GM12801 (cell line): Measurements from ENCODE around the gene PKNOX2.

Experiments
- CTCF ChIP-seq: IDR thresholded peaks from one replicate; pipeline ENCODE4 v1.5.1; 2011; ENCODE audit warnings: control low read depth; ENCODE audit not compliant: insufficient read length; ENCODE audit errors: extremely low read depth

PKNOX2 gene

GRCh38 chr11:125141686-125142535, 22.6 kb upstream of the PKNOX2 start:
- TF ChIP-seq CTCF: no peak

GRCh38 chr11:125146232-125146631, 18.3 kb upstream of the PKNOX2 start:
- no peak for TF ChIP-seq CTCF

DNA sequence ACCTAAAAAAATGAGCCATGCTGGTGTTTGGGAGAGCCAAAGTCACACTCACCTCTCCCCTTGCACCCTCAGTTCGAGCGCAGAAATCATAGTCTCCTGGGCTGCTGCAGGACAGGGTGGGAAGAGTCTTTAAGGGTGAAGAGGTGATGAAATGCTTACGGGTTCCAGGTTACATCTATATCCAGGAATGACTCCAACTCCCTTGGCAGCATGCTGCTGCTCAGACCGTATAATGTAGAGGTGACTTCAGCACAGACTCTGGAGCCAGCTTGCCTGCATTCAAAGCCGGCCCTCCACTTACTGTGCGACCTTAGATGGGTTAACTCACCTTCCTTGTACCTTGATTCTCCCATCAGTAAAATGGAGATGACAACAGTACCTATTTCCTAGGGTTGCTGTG, 17.3 kb upstream of the PKNOX2 start:
- no peak for TF ChIP-seq CTCF

DNA sequence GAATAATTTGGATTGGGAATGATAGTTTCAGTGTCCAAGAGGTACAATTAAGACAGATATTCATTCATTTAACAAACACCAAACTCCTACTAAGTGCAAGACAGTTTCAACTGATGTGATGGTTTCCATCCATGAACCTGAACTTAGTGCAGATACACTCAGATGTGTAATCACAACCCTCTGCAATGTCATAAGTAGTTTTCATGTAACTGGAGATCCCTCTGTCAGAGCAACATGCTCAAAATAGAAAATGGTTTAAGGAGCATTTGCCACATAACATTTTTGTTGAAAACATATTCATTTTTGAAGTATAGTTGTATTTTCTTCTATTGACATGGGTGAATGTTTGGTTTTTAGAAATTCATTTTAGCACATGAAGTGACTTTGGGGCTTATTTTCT, 16.5 kb upstream of the PKNOX2 start:
- TF ChIP-seq CTCF: no peak

DNA sequence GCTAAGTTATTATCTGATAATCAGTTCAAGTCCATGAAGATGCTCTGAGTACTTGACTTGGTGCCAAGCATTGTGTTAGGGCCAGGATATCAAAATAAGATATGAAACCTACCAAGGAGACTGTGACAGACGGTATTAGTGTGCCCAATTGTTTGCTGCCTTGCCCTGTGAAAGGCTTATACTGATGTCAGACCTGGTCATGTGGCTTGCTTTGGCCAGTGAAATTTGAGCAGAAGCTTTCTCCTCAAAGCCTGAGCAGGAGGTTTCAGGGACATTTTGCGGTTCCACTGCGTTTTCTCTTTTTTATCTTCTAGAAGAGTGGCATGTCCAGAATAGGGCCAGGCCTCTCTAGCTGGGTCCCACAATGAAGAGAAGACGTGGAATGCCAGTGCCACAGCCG, 15.8 kb upstream of the PKNOX2 start:
- TF ChIP-seq CTCF: no peak

GRCh38 chr11:125153837-125154236, 10.7 kb upstream of the PKNOX2 start:
- no peak for TF ChIP-seq CTCF

DNA sequence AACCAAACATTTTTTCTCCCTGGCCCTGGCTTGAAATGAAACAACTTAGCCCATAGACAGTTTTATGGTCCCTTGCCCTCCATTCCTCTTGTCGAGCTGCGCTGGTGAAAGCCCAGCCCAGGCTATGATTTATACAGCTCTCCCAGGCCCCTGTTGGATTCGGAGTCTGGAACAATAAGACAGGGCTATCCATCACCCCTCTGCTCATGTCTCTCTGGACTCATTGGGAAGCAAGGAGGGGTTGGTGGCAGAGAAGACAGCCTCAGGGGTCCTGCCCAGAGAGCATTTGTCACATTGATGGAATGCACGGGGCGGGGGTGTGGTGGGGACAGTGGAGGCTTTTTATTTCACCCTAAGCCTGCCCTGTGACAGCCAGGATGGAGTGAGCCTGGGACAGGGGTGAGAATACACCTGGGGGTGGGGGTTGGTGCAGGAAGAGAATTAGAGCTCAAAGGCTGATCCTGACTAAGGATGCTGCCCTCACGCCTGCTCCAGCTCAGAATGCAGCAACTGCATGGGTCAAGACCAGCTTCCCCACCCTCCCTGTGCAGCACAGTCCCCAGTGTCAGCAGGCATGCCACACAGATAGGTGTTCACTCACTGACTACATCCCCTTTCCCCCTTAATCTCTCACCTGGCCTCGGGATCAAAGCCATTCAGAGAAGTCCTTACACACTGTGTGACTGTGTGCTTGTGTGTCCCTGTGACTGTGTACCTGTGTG, 10.0 kb upstream of the PKNOX2 start:
- TF ChIP-seq CTCF: no peak
